SU-DHL-6 (cell line): ENCODE results near the gene SH2D4B.

ENCODE experiments used
- H2AFZ ChIP-seq: fragments of 200-600 bp; sonication (generic); 2 replicates; pipeline ENCODE4 v1.6.1; 2014; ENCODE audit warnings: low read depth, mild to moderate bottlenecking, moderate library complexity, mixed read lengths, antibody characterized with exemption, low read length; ENCODE audit not compliant: severe bottlenecking
- H3F3A ChIP-seq: fragments of 200-600 bp; shearing (Covaris generic); 2 replicates; pipeline ENCODE4 v1.6.0; 2016; ENCODE audit warnings: antibody characterized with exemption, mild to moderate bottlenecking; ENCODE audit not compliant: insufficient read depth
- H3K27ac ChIP-seq: fragments of 200-600 bp; sonication (generic); 2 replicates; pipeline ENCODE4 v1.5.1; 2016; ENCODE audit warnings: low read depth, mild to moderate bottlenecking, low read length, moderate library complexity, mixed read lengths
- H3K27me3 ChIP-seq: fragments of 200-600 bp; sonication (generic), shearing (Covaris generic); 2 replicates; pipeline ENCODE4 v1.6.0; 2014; ENCODE audit warnings: mild to moderate bottlenecking, low read length
- H3K36me3 ChIP-seq: fragments of 200-600 bp; sonication (generic); 2 replicates; pipeline ENCODE4 v1.6.1; 2014; ENCODE audit warnings: mild to moderate bottlenecking, low read length, mixed read lengths
- H3K4me2 ChIP-seq: fragments of 300-600, 200-600 bp; shearing (Covaris generic), sonication (generic); 2 replicates; pipeline ENCODE4 v1.6.0; 2014; ENCODE audit warnings: low read length, low read depth, mild to moderate bottlenecking; ENCODE audit not compliant: poor library complexity, severe bottlenecking
- H3K4me3 ChIP-seq: fragments of 200-600 bp; sonication (generic); 2 replicates; pipeline ENCODE4 v1.5.1; 2014; ENCODE audit warnings: antibody characterized with exemption, low read length, mild to moderate bottlenecking, mixed read lengths; ENCODE audit not compliant: insufficient read depth, poor library complexity, severe bottlenecking
- H3K79me2 ChIP-seq: fragments of 200-600 bp; sonication (generic); 2 replicates; pipeline ENCODE4 v1.6.1; 2014; ENCODE audit warnings: mild to moderate bottlenecking, low read length, moderate library complexity; ENCODE audit not compliant: insufficient read depth
- H3K9ac ChIP-seq: fragments of 200-600 bp; sonication (generic); 2 replicates; pipeline ENCODE4 v1.7.0; 2014; ENCODE audit warnings: mild to moderate bottlenecking, low read length
- H3K9me2 ChIP-seq: fragments of 200-600 bp; sonication (generic); replicated peaks from 2 replicates; pipeline ENCODE4 v1.6.1; 2014; ENCODE audit warnings: low read length; ENCODE audit not compliant: insufficient read depth
- H3K9me3 ChIP-seq: fragments of 200-600 bp; sonication (generic); 2 replicates; pipeline ENCODE4 v1.6.1; 2014; ENCODE audit warnings: low read length, mixed read lengths; ENCODE audit not compliant: insufficient read depth
- H4K20me1 ChIP-seq: fragments of 200-600 bp; sonication (generic); 2 replicates; pipeline ENCODE4 v1.6.1; 2014; ENCODE audit warnings: low read depth, mild to moderate bottlenecking, antibody characterized with exemption, low read length, moderate library complexity, mixed read lengths
- EZH2phosphoT487 ChIP-seq: fragments of 200-600 bp; sonication (generic), shearing (Covaris generic); conservative IDR thresholded peaks from 2 replicates; pipeline ENCODE4 v1.6.1; 2018; ENCODE audit warnings: mild to moderate bottlenecking, antibody characterized with exemption, low read length, moderate library complexity, mixed read lengths
- TF ChIP-seq, protein P1 (sequence below): fragments of 200-600 bp; sonication (generic); IDR thresholded peaks from one replicate; pipeline ENCODE4 v1.5.1; 2017; ENCODE audit warnings: antibody characterized with exemption, mild to moderate bottlenecking, low read length, moderate library complexity; ENCODE audit not compliant: insufficient read depth, poor library complexity, severe bottlenecking

SH2D4B gene

DNA sequence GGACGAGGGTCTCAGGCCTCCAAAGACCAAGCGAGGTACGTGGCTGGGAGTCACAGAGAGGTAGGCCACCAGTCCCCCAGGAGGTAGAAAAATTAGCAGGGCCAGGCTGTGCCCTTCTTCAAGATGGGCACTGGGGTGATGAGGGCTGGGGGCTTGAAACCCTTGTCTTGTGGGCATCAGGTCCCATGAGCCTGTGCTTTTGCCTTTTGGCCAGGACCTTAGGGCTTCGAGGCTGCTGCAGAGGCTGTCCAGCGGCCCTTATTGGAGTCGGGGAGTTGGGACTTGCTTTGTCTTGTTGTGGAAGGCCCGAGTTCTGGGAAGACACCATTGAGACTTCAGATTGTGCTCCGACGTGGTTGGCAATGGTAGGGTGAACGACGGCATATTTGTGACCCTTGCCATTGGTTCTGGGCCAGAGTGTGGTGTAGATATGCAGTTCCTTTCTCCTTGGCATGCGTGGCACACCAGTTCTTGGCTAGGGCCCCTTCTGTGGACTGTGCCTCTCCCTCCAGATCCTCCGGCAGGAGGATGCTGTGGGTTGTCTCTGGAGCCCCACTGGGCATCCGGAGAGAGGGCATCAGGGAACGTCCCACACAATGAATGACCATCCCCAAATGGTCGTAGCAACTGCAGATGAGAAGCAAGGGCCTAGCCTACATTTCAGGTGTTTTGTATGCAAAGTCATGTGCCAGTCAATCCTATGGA lies 931 bp downstream of the SH2D4B start:
- no peaks in the 10 kb centered on the region for H3K27me3 ChIP-seq
- H3K9me2 ChIP-seq = no peaks in the 10 kb centered on the region
- H3F3A ChIP-seq = no peaks in the 10 kb centered on the region
- H3K27ac ChIP-seq = no peak overlapping the region
- no peaks in the 10 kb centered on the region for H3K36me3 ChIP-seq
- no peak overlapping the region for H3K4me3 ChIP-seq
- TF ChIP-seq, protein P1, sequence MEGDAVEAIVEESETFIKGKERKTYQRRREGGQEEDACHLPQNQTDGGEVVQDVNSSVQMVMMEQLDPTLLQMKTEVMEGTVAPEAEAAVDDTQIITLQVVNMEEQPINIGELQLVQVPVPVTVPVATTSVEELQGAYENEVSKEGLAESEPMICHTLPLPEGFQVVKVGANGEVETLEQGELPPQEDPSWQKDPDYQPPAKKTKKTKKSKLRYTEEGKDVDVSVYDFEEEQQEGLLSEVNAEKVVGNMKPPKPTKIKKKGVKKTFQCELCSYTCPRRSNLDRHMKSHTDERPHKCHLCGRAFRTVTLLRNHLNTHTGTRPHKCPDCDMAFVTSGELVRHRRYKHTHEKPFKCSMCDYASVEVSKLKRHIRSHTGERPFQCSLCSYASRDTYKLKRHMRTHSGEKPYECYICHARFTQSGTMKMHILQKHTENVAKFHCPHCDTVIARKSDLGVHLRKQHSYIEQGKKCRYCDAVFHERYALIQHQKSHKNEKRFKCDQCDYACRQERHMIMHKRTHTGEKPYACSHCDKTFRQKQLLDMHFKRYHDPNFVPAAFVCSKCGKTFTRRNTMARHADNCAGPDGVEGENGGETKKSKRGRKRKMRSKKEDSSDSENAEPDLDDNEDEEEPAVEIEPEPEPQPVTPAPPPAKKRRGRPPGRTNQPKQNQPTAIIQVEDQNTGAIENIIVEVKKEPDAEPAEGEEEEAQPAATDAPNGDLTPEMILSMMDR = no peak
- TF ChIP-seq EZH2phosphoT487 = no peak
- H3K4me2 ChIP-seq = no peak overlapping the region
- no peaks in the 10 kb centered on the region for H3K9me3 ChIP-seq
- no peaks in the 10 kb centered on the region for H4K20me1 ChIP-seq
- no peaks in the 10 kb centered on the region for H3K79me2 ChIP-seq
- H2AFZ ChIP-seq = no peak overlapping the region
- no peak overlapping the region for H3K9ac ChIP-seq

DNA sequence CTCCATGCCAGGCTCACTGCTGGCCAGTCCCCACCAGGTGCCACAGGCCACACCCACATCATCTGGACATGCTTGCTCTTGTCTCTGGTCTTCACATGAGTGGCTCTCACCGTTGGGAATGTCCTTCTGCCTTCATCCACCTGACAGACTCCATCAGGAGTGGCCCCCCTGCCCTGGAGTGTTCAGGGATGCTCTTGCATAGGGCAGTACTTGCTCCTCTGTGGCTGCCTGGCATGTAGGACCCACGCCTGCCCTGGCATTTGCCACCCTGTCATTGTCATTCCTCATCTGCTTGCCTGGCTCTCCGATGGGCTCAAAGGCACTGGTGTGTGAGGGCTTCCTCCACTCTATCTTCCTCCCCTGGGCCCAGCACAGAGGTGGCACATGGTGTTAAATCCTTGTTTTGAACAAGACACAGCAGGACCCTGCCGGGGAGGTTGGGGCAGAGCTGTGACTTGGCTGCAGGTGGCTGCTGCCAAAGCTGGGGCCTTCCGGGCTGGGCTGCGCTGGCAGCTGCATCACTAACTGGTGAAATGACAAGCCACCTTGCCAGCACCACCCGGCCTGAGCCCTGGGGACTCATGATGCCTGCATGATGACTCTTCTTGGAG lies 1.8 kb downstream of the SH2D4B start:
- no peaks in the 10 kb centered on the region for H3K79me2 ChIP-seq
- no peak overlapping the region for H3K9ac ChIP-seq
- H3F3A ChIP-seq = no peaks in the 10 kb centered on the region

DNA sequence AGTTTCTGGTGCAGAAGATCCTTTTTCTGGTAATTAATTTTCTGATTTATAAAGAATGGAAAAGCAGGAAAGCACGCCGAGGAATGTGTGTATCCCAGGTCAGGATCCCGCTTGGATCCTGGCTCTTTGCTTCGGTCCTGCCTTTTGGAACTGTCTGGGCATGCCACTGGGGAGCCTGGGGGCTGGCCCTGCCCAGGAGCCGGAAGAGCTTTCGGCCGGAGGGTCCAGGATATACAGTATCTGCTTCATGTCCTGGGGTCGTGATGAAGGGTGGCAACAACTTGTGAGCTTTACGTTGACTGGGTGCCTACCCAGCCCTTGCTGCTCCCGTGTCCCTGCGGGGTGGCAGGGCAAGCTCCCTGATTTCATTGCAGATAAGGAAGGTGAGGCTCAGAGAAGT lies 2.4 kb downstream of the SH2D4B start:
- Histone ChIP-seq H4K20me1 (no peaks in the 10 kb centered on the region), H2AFZ (no peak overlapping the region), H3K9ac (no peak overlapping the region), H3K9me2 (no peaks in the 10 kb centered on the region), H3K9me3 (no peaks in the 10 kb centered on the region), H3K4me2 (no peak overlapping the region), H3K4me3 (no peak overlapping the region), H3F3A (no peaks in the 10 kb centered on the region), H3K36me3 (no peaks in the 10 kb centered on the region), H3K27me3 (no peaks in the 10 kb centered on the region), H3K27ac (no peak overlapping the region), H3K79me2 (no peaks in the 10 kb centered on the region)
- no peak for TF ChIP-seq EZH2phosphoT487
- TF ChIP-seq, protein P1 = no peak

More for the DNA sequence above, 1.8 kb downstream of the SH2D4B start:
- Histone ChIP-seq H3K9me3 (no peaks in the 10 kb centered on the region), H3K9me2 (no peaks in the 10 kb centered on the region), H3K4me2 (no peak overlapping the region), H4K20me1 (no peaks in the 10 kb centered on the region), H3K27ac (no peak overlapping the region), H3K4me3 (no peak overlapping the region), H2AFZ (no peak overlapping the region), H3K36me3 (no peaks in the 10 kb centered on the region), H3K27me3 (no peaks in the 10 kb centered on the region)
- TF ChIP-seq EZH2phosphoT487 = no peak
- TF ChIP-seq, protein P1 = no peak
